Left colon (tissue), 2 donors: Measurements from ENCODE around the gene USP48. TPM values are rescaled to one million over a fixed set of nuclear protein-coding genes. Genes with fewer than 3 reads are reported as not detected.
"Not testable (repeated sequence)": the region's sequence is repeated elsewhere in the genome, so short reads cannot be mapped to it uniquely, and the experiment has no call there.

Experiments used
- ATAC-seq: fragments of 200-7000 bp; cut with Tn5 transposase; one replicate; pipeline ENCODE4 v1.9.1; 2020; ENCODE audit warnings: mild to moderate bottlenecking, moderate library complexity
- DNase-seq, 2 donors: peaks; one replicate each; pipeline ENCODE4 v3.0.0-alpha.2; 2020
- intact Hi-C, 2 donors: fragments of 100-400 bp; cut with DNase I in 1 of 2; cut with micrococcal nuclease in 1 of 2; formaldehyde crosslinking; loops; one replicate each; pipeline versions ENCODE4 v1.11.2 to v1.14.0; 2022; cut with DNase I, micrococcal nuclease
- long read RNA-seq: library from polyadenylated mRNA; unstranded; transcript quantifications from one replicate; pipeline ENCODE4 v2.0.0, GENCODE V29; 2021
- total RNA-seq, 2 donors: library from RNA; stranded (reverse); fragmentation: NEBNext Ultra II Directional; extraction: Animal tissue kit (Norgen Biotek cat#: 25700); gene quantifications; one replicate each; pipeline ENCODE4 v1.2.1, GENCODE V29; 2021
- donor health status: DM: no; HTN: no; CAD: no.
- donor health status: DM: yes; HTN: yes; CAD: no.

The USP48 gene
- total RNA-seq: 10 to 100 TPM; 44.6 to 48.6 TPM
- long read RNA-seq, full-length matches to known transcripts: 22 of 73 reads
- long read RNA-seq, partial matches to known transcripts: 41 of 73 reads
- long read RNA-seq, other reads (novel, unspliced or antisense): 10 of 73 reads

GRCh38 chr1:21782868-21783678 is at the start of gene USP48:
USP48 (minus strand) TSS chr1:21783149; CDS start chr1:21782957, 192 bp downstream.
- peak; percentile 87 for ATAC-seq
- intact Hi-C loops: no loop called here
- peak; percentile 97 for DNase-seq

DNA sequence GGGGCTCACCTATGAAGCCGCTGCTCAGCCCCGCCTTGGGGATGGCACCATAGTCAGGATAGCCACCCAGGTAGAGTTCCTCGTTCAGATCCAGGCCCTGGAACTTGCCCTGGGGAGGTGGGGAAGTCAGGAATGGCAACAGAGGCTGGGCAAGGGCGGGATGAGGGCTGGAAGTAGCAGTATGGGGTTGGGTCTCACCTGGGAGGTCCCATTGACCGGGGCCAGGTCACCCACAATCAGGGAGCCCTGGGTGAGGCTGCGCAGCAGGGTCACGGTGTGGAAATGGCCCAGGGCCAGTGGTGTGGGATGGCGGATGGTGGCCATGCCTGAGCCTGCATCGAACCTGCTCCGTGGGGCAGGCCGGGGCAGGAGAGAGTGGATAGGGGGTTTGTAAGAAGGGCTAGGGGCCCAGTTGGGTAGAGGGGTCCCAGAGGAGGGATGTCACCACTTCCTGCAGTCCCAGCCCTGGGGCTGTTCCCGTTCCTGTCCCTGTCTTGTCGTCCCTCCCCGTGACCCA is 48.6 kb upstream of the USP48 start:
- ATAC-seq: no peak
- no peak for DNase-seq
- intact Hi-C loops: no loop called here

- ATAC-seq: no peak
- intact Hi-C loops: no loop called here
- no peak for DNase-seq
These were observed 48.0 kb upstream of the USP48 start for GRCh38 chr1:21830792-21831453.

DNA sequence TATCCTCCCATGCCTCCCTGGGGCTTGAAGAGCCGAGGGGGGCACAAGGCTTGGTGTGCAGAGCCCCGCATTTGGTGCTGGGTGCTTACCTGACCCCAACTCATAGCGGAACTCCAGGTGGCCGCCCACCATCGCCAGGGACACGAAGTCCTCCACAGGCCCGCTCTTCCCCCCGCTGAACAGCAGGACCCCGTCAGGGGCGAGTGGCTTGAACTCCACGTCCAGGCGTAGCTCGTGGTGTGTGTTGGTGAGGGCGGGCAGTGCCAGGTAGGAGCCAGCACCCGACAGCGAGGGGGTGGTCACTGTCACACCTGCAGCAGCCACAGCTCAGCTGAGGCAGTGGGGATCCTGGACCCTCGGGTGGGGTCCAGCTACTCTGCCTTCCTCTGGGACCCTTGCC is 46.3 kb upstream of the USP48 start:
- DNase-seq (no peak), ATAC-seq (no peak)
- intact Hi-C loops: no loop called here

- intact Hi-C loops: no loop called here
- no peak for DNase-seq
- no peak for ATAC-seq
These were observed 45.7 kb upstream of the USP48 start for GRCh38 chr1:21828506-21829210.

DNA sequence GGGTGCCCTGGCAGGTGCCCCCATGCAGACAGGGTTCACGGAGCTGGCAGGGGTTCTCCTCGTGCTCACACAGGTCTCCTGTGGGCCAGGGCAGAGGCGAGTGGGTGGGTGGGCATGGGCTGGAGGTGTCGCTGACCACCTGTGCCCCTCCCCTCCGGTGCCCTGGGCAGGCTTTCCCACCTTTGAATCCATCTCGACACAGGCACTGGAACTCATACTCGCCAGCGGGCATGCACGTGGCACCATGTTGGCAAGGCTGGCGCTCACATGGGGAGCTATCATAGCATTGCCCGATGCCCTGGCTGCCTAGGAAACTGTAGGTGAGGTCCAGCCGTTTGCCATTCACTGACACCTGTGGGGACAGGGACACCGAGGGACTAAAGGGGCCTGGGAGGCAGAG is 45.1 kb upstream of the USP48 start:
- ATAC-seq (no peak), DNase-seq (no peak)
- intact Hi-C loops: no loop called here

- ATAC-seq (no peak), DNase-seq (no peak)
- intact Hi-C loops: no loop called here
These were observed 44.3 kb upstream of the USP48 start for GRCh38 chr1:21827141-21827679.

DNA sequence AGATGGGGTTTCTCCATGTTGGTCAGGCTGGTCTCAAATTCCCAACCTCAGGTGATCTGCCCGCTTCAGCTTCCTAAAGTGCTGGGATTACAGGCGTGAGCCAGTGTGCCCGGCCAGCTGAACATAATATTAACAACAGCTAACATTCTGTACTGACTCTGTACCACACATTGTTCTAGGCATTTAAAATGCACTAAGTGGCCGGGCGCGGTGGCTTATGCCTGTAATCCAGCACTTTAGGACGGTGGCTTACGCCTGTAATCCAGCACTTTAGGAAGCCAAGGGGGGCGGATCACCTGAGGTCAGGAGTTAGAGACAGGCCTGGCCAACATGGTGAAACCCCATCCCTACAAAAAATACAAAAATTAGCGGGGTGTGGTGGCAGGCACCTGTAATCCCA is 43.7 kb upstream of the USP48 start:
- ATAC-seq, DNase-seq, intact Hi-C loops: not testable (repeated sequence)

GRCh38 chr1:21825393-21825792 is 42.4 kb upstream of the USP48 start:
- DNase-seq (no peak), ATAC-seq (no peak)
- intact Hi-C loops: no loop called here

GRCh38 chr1:21824926-21825325 is 42.0 kb upstream of the USP48 start:
- intact Hi-C loops: no loop called here
- ATAC-seq: no peak

DNA sequence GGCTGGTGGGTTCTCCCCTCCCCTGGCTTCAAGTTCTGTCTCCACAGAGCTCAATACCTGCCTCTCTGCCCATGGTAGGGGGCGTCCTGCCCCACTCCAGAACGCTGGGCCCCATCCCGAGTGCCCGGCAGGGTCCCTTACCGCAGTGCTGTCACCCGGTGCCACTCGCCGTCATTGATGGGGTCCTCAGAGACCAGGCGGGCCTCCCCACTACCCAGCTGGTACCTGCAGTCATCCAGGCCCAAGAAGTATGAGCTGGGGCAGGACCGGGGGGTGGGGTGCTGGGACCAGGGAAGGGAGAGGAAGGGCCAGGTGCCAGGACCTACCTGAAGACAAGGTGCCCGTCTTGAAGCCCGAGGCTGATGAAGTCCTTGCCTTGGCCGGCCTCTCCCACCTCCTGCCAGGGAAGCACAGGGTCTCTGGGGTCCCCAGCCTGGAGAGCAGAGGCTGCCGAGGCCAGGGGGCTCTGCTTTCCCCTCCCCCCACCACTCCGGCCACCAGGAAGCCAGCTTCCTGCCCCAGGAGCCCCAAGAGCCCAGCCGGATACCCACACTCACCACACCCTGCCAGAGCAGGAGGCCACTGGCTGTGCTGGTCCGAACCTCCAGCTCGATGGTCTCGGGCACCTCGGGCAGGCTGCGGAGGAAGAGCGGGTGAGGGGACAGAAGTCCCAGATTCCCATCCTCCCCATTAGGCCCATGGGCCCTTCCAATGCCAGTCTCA is 41.2 kb upstream of the USP48 start:
- intact Hi-C loops: no loop called here
- ATAC-seq: no peak
- no peak for DNase-seq

More at GRCh38 chr1:21824926-21825325, 42.0 kb upstream of the USP48 start:
- DNase-seq: no peak

- intact Hi-C loops: no loop called here
- ATAC-seq: no peak
- DNase-seq: no peak
These were observed 40.4 kb upstream of the USP48 start for GRCh38 chr1:21823206-21823979.

GRCh38 chr1:21822349-21822748 is 39.4 kb upstream of the USP48 start:
- intact Hi-C loops: no loop called here
- DNase-seq (peak in 1 of 2 donors; percentile 33), ATAC-seq (peak; percentile 32)

DNA sequence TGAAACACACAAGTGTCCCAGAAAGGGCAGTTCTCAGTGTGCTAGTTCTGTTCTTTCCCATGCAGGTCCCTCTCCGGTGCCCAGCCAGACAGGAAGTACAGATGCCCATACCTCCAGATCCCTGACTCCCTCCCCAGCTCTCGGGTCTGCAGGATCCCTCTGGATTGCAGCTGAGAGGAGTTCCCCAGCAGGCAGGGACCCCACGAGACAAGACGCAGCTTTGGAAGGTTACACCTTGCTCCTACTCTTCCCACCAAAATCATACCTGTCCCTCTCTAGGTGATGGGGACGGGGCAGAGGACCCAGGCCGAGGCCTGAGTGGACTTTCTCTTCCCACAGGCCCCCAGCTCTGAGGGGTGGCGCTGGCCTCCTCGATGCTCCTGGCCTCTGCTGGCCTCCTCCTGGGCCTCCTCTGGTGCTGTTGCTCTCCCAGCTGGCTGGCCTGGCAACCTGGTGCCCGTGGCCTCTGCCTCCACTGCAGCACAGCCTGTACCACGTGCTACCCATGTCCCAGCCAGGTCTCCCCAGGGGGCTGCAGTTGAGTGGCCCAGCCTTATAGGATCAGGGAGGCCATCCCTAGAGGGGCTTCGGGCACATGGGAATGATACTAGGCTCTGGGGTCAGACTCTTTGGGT is 38.6 kb upstream of the USP48 start:
- intact Hi-C loops: no loop called here
- no peak for ATAC-seq
- no peak for DNase-seq

DNA sequence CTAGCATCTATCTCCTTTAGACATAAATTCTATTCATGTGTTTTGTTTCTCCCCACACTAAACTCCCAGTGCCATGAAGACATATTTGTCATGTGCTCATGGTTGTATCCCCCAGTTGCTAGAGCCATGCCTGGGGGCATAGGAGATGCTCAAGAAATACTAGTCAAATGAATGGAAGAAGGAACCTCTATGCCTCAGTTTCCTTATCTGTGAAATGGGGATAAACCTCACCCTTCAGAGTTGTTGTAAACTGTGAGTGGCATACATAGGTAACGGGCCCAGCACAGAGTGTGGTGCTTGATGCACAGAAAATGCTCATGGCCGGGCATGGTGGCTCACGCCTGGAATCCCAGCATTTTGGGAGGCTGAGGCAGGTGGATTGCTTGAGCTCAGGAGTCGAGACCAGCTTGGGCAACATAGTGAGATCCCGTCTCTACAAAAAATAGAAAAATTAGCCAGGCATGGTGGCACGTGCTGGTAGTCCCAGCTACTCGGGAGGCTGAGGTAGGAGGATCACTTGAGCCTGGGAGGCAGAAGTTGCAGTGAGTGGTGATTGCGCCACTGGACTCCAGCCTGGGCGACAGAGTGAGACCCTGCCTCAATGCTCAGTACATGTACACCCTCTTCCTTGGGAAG is 37.8 kb upstream of the USP48 start:
- ATAC-seq: no peak
- intact Hi-C loops: no loop called here
- DNase-seq: no peak

- DNase-seq (peak; percentile 62), ATAC-seq (peak; percentile 81)
- intact Hi-C loops: no loop called here
These were observed 35.7 kb upstream of the USP48 start for GRCh38 chr1:21818656-21819055.
